Body of pancreas (tissue), 4 donors: ENCODE measurements around the gene TPO.

ENCODE experiments used
- CTCF ChIP-seq, 7 experiments: fragments of 450-650 bp in 4 of 7; fragments of 200-600 bp in 3 of 7; sonication (generic) in 3 of 7; IDR thresholded peaks; one replicate each; pipeline ENCODE4 v1.5.1; 2016 to 2019; ENCODE audit warnings: antibody characterized with exemption in 7 of 7
- POLR2A ChIP-seq, 3 donors: fragments of 450-650 bp; IDR thresholded peaks; one replicate each; pipeline ENCODE4 v1.6.1; 2016; ENCODE audit warnings: antibody characterized with exemption in 3 of 3, mild to moderate bottlenecking in 2 of 3

- TF ChIP-seq CTCF (IDR thresholded peaks at IDR 0.05) (no peak), POLR2A (IDR thresholded peaks at IDR 0.05) (no peak)
These were observed 143.0 kb downstream of the TPO start for GRCh38 chr2:1556286-1556685.
